Measurements from ENCODE around the gene PTTG1.

PTTG1 gene

GRCh38 chr5:160421625-160422258, at the start of gene PTTG1:
TSS of gene PTTG1 (plus strand) at chr5:160421855. CDS start at chr5:160422313, 458 bp downstream.
- DNase-seq (ENCODE audit: low read depth in 2 of 2, low spot score in 1 of 2), result peak; percentile 77 to 79

- no peak for DNase-seq (ENCODE audit: low read depth in 2 of 2, low spot score in 1 of 2)
These were observed 46.5 kb upstream of the PTTG1 start for GRCh38 chr5:160375166-160375565.

DNA sequence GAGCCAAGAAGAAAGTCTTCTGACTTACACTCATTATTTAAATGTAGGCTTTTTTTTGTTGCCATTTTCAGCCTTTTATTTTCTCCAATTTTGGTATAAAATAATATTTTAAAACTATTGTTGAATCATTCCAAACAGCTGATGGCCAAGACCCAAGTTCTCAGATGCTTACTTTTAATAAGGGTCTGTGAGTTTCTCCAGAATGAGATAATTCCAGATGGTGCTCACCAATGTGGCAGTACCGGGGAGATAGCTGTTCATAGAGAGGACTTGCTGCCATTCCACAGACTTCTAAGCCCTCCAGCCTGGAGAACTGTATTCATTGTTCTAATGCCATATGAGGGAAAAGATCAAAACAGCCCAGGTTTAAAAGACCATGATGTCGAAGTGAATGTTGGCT, 46.0 kb upstream of the PTTG1 start:
- DNase-seq (ENCODE audit: low read depth in 2 of 2, low spot score in 1 of 2), result no peak

GRCh38 chr5:160376416-160376815, 45.2 kb upstream of the PTTG1 start:
- DNase-seq (ENCODE audit: low read depth in 2 of 2, low spot score in 1 of 2), result no peak

DNA sequence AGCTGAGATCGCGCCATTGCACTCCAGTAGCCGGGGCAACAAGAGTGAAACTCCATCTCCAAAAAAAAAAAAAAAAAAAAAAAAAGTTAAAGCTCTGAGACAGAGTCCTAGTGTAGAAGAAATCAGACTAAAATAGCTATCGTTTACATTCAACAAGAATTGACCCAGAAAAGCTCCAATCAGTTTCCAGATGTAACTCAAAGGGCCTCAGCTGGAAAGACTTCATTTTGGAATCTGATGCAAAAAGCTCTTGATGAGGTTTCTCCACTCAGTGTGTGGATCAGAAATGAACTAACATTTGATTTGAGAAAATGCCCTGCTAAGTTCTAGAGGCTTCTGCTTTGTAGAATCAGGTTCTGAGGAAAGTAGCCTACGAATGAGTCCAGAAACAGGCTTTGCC, 44.0 kb upstream of the PTTG1 start:
- DNase-seq (ENCODE audit: low read depth in 2 of 2, low spot score in 1 of 2), result no peak

- no peak for DNase-seq (ENCODE audit: low read depth in 2 of 2, low spot score in 1 of 2)
These were observed 43.3 kb upstream of the PTTG1 start for GRCh38 chr5:160378330-160378729.

DNA sequence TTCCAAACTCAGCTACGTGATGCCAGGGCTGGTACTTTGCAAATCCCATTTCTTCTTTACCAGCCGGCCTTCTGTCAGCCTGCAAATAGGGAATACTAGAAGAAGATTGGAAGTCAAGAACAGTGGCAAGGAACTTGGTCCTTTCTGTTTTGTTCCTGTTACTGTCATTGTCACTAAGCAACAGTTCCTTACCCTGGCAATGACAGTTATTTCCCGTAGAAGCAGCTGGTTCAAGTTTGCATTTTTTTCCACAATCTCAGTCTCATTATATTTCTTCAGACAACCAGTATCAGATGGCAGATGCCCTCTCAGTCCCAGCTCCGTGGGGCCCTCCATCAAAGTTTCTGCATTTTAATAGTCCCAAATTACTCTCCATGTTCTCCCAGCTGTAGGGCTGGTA, 42.1 kb upstream of the PTTG1 start:
- DNase-seq (ENCODE audit: low read depth in 2 of 2, low spot score in 1 of 2), result no peak

DNA sequence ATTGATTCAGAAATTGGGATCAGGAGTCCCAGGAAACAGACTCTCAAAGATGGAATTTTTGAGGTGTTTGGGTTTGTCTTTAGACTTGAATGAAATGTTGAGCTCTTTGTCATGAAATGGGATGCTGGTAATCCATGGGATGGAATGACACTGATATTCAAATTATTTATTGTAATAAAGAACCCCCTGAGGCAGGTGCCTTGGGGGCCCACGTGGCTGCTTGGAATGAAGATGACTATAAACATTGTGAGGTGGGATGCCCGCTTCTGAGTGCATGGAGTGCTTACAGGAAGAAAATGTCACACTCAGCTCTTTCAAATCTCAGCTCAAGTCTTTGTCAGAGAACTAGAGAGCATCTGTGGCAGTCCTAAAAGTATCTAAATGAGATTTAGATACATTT, 41.6 kb upstream of the PTTG1 start:
- DNase-seq (ENCODE audit: low read depth in 2 of 2, low spot score in 1 of 2), result no peak

DNA sequence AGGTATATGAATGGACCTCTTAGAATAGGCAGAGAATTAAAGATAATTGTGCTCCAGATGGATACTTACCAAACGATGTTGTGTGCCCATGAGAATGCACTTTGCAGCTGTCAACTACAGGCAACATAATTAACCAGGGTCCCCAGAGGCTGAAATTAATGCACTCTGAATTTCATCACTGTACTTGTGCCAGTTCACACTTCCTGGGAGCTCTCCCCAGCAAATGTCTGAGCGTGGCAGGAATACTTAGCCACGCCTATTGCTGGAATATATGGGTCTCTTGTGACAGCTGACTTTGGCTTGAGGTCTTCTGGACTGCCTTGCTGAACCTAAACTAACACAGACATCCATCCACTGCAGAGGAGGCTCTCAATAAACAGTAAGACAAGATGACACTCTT, 39.3 kb upstream of the PTTG1 start:
- DNase-seq (ENCODE audit: low read depth in 2 of 2, low spot score in 1 of 2), result no peak

GRCh38 chr5:160384681-160385080, 37.0 kb upstream of the PTTG1 start:
- DNase-seq (ENCODE audit: low read depth in 2 of 2, low spot score in 1 of 2), result no peak

GRCh38 chr5:160385496-160385895, 36.2 kb upstream of the PTTG1 start:
- DNase-seq (ENCODE audit: low read depth in 2 of 2, low spot score in 1 of 2), result no peak

DNA sequence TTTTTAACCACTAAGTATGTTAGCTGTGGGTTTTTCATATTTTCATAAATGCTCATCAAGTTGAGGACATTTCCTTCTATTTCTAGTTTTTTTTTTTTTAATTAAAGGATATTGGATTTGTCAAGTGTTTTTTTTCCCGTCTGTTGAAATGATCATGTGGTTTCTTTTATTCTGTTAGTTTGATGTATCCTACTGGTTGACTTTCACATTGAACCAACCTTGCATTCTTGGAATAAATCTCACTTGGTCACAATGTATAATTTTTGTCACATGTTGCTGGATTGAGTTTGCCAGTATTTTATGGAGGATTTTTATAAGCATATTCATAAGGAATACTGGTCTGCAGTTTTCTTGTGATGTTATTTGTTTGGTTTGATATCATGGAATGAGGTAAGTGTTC, 34.2 kb upstream of the PTTG1 start:
- DNase-seq (ENCODE audit: low read depth in 2 of 2, low spot score in 1 of 2), result no peak

DNA sequence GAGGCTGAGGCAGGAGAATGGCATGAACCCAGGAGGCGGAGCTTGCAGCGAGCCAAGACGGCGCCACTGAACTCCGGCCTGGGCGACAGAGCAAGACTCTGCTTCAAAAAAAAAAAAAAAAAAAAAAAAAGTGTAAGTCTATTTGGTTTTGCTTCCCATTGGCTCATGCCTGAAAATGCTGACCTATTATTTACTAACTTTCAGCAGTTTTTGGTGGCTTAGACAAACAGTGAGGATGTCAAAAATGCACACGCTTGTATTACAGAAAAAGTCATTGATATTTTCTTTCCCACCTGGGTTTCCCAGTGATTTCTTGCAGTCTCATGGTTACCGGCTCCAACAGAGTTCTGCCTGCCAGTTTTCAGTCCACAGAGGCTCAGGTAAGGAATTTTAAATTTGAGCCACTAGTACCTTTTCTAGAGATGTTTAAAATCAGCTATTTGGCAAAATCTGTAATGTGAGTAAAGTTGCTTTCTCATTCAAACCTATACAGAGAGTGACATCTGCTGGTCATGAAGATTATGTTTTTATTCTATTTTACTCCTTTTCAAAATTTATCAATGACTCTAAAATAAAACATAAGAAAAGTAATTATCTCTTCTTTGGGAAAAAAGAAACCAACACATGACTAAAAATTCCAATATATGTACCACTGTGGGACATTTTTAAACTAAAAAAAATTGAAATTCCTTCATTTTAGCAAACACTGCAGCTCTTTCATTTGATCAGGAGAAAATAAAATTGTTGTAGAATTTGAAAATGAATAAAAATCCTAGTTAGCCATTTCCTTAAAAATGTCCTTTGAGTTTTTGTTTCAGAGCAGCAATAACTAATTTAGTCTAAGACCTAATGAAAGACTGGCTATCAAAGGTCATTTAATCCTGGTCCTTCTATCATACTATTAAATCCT, 30.6 kb upstream of the PTTG1 start:
- DNase-seq (ENCODE audit: low read depth in 2 of 2, low spot score in 1 of 2), result no peak

- DNase-seq (ENCODE audit: low read depth in 2 of 2, low spot score in 1 of 2), result no peak
These were observed 26.5 kb upstream of the PTTG1 start for GRCh38 chr5:160395111-160395510.

DNA sequence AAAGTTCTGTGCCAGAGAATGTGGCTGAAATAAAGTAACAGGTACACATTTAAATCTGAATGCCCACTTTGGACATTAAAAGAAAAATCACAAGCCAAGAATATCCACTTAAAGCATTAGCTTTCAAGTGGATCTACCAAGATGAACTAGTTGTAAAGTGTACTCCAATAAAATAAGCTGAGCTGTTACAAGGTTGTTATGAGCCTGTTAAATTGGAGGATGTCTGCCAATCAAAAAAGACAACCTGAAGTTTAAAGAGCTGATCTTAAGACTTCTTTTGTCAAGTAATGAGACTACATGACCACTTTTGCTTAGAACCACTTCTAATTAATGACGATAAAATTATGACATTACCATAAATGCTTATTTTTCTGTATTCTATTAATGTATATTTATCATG, 24.2 kb upstream of the PTTG1 start:
- DNase-seq (ENCODE audit: low read depth in 2 of 2, low spot score in 1 of 2), result no peak

- DNase-seq (ENCODE audit: low read depth in 2 of 2, low spot score in 1 of 2), result no peak
These were observed 22.8 kb upstream of the PTTG1 start for GRCh38 chr5:160398806-160399205.

DNA sequence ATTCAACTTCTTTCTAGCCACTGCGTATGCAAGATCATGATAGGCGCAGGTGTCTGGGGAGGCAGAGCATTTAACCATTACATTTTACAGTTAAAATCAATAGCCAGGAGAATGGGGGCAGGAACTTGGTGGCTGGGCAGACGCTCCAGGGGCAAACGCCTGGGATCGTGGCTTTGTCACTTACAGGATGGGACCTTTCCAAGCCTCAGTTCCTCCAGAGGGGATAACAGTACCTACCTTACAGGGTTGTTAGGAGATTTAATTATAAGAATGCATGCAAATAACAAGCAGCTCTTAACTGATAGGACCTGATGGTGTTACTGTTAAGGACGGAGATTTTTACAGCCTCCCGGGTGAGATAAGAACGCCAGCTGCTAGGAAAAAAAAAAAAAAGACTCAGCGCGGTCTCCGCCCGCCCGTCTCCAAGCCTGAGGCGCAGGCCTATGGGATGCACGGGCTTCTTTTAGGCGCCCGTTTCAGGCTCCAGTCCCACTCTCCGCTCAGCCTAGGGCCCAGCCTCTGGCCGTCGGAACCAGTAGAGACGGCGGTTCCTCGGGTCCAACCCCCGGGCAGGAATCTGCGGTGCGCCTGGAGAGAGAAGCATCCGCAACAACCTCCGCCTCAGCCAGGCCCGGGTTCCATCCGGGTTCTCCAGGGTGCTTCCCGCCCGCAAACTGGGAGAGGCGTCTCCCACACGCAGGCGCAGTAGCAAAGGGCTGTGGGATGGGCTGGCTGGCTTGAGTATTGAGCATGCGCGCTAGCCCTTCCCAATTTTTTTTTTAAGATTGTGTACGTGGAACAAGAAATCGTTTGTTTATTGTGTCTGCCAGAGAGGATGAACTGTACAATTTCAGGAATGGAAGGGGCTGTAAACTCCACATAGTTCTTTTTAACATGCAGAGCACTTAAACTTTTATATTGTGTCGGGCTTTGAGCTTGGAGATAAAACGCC, 22.0 kb upstream of the PTTG1 start, which contains the start of gene FAM200C:
Gene FAM200C (minus strand): TSS at position 653 of the 952 bp plus-strand sequence. CDS start 4,564 bp downstream, outside the sequence.
- DNase-seq (ENCODE audit: low read depth in 2 of 2, low spot score in 1 of 2), result peak; percentile 30 to 38

DNA sequence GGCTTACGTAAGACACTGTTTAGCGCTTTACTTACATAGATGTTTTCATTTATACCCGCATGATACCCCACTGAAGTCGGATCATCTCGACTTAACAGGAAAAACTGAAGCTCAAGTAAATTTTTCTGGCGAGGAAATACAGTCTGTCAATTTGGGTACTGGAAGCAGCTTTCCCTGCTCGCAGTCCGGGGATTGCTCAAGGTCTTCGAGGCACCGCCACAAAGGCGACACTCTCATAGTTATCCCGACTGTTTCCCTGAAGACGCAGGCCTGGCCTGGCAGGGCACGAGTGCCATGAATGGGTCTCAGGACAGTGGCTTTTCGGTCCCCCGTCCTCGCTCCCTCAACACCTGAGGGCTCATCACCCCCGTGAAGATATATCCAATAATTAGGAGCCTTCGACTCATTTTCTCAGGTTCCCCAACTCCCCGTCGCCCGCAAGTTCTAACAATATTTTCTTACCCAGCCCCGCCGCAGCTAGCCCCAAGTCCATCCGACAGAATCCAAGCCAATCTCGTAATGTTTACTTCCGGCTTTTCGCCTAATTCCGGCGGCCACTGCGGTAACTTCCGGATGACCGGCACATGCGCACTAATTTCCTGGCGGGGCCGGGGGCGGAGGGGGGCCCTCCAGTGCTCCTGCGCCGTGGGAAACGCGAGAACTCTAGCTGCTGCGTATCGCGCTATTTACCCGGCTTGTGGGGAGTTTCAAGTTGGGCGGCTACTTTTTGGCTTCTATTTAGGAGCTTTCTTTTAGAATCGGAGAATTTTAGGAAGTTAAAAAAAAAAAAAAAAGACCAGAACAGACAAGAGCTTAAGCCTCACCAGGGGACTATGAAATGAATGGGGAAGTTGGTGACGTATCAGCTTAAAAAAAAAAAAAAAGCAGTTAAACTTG, 2.8 kb upstream of the PTTG1 start, which contains the start of gene SLU7:
Gene SLU7 (minus strand): TSS at position 521 of the 897 bp plus-strand sequence. CDS start 3,787 bp downstream, outside the sequence.
- DNase-seq (ENCODE audit: low read depth in 2 of 2, low spot score in 1 of 2), result peak; percentile 76 to 88

DNA sequence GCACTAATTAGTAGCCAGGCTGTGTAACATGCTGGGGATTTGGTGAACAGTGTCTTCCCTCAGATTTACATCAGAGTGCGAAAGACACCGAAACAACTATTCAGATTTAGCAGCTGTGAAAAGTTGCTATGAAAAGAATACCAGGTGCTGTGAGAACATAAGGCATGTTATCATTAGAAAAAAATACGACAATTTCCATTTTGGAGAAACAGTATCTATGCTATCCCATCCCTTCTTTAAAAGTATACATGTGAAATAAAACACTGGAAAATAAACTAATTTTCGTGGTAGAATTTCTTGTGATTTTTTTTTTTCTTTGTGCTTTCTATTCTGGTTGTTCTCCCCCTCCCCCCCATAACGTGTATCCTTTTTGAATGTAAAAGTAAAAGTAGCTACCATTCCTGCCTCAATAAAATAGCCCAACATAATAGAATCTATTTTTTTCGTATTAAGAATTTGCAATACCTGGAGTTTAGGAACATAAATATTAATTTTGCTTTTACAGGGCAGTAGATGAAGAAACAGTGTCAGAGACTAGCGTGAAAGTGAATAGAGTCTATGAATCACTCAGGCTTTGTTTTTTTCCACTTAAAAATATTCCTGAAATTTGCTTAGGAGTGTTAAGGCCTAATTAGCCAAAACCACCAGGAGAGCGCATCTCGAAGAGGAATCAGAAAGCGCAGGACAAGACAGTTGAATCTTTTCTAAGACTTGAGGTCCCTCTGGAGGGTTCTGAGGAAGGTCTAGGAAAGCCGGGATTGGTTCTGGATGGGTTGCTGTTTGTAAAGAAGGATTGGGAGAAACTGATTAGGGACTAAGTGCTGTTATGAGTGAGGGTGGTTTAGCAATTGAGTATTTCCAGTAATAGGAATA, 2.0 kb upstream of the PTTG1 start:
- DNase-seq (ENCODE audit: low read depth in 2 of 2, low spot score in 1 of 2), result no peak
